Hematopoietic multipotent progenitor cell treated with erythropoietin and hydrocortisone succinate and interleukin-3 and kit ligand, for 4 days (in vitro differentiated cells): ENCODE measurements around the gene R3HCC1L.
"Not testable (repeated sequence)": the region's sequence is repeated elsewhere in the genome, so short reads cannot be mapped to it uniquely, and the experiment has no call there.

ENCODE experiments used
- DNase-seq: peaks from one replicate; pipeline ENCODE4 v3.0.0-alpha.2; 2015

Gene R3HCC1L

DNA sequence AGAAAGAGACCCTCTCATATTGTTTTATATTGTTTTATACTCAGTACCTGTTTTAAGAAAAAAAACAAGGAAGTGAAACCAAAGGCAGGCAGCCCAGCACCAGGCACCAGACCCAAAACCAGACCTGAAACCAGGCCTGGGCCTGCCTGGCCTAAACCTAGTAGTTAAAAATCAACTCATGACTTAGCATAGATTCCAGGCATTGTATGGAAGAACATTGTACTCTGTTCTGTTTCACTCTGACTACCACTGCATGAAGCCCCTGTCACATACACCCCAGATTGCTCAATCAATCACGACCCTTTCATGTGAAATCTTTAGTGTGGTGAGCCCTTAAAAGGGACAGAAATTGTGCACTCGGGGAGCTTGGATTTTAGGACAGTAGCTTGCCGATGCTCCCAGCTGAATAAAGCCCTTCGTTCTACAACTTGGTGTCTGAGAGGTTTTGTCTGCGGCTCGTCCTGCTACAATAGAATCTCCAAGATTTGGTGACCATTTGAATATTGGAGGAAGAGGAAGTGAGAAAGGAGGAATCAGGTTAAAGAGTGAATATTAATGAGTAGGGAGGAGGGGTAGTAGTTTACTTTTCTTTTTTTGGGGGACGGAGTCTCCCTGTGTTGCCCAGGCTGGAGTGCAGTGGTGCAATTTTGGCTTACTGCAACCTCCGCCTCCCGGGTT lies 1.2 kb upstream of the R3HCC1L start:
- DNase-seq, result not testable (repeated sequence)

DNA sequence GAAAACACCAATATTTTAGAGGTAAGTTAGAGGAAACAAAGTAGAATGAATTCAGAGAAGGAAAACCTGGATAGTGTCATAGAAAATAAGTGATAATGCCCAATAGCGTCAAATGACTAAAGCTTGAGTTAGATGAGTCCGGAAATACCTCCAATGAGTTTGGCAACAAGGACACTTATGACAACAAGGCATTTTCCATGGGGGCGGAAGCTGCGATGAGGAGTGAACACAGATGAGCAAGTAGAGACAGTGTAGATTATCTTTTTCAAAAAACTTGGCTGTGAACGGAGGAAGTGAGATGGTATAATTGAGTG lies 383 bp upstream of the R3HCC1L start:
- DNase-seq, result no peak

DNA sequence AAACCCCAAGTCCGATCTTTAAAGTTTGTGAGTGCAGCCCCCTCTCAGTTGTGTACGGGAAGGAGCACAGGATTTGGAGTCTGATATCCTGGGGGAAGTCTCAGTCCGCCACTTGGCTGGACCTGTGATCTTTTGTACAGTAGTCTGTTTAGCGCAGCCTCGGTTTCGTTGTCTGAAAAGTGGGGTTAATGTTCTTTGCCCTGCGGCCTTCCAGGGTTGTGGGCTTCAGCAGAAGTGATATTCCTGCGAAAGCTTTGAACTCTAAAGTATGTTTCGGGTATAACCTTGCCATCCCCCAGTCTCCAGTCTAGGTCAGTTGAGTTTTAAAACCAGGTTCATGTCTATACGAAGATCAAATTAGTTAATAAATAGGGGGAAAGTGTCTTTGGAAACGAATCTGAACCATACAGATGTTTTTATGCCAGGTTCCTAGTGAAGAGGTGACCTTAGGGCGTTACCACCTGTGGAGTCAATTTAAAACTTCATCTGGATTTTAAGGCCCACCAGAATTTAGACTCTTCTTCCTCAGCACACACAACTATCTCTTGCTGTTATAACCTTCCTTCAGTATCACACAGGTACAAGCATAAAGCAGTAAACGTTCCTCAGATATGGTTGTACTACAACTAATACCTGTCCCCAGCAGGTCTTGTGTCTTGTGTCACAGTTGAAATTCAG lies 904 bp downstream of the R3HCC1L start:
- no peak for DNase-seq

DNA sequence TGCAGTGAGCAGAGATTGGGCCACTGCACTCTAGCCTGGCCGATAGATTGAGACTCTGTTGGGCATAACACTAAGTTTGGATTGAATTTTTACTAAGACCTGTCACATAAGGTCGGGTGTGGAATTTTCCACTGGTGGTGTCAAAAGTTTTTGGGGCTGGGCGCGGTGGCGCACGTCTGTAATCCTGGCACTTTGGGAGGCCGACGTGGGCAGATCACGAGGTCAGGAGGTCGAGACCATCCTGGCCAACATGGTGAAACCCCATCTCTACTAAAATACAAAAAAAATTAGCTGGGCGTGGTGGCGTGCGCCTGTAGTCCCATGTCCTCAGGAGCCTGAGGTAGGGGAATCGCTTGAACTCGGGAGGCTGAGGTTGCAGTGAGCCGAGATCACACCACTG lies 2.3 kb downstream of the R3HCC1L start:
- not testable (repeated sequence) for DNase-seq

DNA sequence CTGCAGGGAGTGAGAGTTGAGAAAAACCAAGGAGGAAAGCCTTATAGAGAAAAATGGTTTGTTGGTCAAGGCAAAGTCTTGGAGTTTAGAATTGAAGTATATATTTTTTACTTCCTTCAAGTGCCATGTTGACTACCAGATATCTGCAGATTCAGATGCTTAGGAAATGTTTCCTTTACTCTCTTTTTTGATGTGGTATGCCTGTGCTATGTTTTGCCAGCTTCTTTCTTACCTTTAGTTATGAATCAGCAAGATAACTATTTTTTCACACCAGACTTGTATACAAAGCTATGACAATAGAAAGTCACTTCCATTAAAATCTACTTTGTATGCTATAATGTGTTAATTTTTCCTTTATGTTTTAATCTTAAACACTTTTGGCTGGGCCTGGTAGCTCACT lies 3.6 kb downstream of the R3HCC1L start:
- no peak for DNase-seq

DNA sequence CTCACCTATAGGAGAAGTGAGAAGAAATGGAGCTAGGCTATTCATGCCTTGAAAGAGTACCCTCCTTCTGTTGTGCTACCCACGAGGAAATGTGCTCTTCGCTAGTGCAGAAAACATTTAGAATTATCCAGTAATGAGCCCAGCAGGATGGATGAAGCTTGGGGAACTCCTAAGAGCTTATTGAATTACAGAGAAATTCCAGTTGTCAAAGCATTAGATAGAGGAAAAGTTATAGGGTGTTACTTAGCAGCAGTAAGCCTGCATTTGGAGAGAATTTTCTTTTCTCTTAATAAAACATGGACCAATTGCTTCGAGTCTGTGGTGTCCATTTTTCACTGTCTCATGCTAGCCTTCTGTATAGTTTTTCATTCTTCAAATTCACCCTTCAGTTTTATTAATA lies 5.0 kb downstream of the R3HCC1L start:
- no peak for DNase-seq

DNA sequence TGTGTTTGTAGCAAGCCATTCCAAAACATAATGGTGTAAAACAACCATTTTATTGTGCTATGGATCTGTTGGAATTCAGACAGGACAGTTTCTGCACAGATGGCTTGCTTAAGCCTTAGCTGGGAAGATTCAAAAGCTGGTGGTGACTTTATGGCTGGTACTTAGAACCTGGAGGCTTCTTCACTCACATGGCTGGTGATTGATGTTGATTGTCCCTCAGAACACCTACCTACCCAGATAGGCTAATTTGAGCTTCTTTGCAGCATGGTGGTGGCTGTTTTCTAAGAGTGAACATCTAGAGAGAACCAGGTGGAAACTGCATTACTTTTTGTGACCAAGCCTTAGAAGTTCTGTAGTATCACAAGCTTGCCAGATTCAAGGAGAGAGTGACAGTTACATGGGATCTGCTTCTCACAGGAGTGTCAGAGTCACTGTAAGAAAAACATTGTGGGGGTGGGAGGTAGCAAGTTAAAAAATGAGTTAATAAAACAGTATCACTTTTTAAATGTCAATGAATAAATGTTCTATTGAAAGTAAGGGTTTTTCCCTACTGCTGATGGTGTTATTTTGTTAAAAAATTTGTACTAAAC lies 7.1 kb downstream of the R3HCC1L start:
- peak; percentile 5 for DNase-seq

DNA sequence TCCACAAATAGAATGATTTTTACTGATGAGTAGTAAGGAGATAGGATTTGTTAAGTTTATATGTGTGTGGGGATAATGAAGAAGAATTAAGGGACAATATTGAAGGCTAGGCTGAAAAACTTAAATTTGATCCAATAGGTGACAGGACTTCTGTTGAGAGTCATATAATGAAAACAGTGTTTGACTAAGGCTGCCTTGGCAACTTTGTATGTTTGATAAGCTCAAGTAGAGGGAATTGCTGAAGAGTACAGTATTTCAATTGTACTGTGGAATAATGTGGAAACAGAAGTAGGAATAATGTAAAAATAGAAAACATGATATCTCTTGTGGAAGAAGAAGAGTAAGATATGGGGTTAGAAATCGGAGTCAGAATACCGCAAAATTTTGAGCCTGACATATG lies 10.5 kb downstream of the R3HCC1L start:
- no peak for DNase-seq

DNA sequence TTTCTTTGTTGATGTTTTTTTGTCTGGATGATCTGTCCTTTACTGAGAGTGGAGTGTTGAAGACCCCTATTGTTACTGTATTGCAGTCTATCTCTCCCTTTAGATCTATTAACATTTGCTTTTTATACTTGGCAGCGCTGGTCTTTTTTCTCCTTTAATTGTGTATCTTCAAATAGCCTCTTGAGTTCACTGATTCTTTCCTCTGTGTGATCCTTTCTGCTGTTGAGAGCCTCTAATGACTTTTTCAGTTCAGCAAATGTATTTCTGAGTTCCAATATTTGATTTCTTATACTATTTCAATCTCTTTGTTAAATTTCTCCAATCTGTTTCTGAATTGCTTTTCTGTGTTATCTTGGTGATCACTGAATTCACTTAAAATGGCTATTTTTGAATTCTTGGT lies 15.4 kb downstream of the R3HCC1L start:
- no peak for DNase-seq

DNA sequence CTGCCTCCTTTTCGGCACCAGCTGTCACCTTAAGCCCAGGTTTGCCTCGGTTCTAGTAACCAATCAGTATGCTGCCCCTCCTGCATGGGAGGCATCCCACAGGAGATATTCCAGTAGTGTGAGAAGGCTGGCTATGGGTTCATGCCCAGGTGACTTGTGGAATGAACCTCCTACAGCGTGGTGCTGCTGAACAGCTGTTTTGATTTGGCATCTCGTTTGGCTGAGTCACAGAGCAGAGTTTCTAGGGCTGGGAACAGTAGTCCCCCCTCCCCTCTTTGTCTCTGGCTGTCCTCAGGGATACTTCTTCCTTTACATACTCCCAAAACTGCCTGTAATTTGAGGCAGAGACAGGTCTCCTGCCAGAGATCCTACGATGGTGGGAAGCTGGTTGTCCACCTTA lies 16.1 kb downstream of the R3HCC1L start:
- no peak for DNase-seq

DNA sequence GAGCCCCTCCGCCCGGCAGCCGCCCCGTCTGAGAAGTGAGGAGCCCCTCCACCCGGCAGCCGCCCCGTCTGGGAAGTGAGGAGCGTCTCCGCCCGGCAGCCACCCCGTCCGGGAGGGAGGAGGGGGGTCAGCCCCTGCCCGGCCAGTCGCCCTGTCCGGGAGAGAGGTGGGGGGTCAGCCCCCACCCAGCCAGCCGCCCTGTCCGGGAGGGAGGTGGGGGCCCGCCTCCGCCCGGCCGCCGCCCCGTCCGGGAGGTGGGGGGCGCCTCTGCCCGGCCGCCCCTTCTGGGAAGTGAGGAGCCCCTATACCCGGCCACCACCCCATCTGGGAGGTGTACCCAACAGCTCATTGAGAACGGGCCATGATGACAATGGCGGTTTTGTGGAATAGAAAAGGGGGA lies 18.3 kb downstream of the R3HCC1L start:
- not testable (repeated sequence) for DNase-seq

DNA sequence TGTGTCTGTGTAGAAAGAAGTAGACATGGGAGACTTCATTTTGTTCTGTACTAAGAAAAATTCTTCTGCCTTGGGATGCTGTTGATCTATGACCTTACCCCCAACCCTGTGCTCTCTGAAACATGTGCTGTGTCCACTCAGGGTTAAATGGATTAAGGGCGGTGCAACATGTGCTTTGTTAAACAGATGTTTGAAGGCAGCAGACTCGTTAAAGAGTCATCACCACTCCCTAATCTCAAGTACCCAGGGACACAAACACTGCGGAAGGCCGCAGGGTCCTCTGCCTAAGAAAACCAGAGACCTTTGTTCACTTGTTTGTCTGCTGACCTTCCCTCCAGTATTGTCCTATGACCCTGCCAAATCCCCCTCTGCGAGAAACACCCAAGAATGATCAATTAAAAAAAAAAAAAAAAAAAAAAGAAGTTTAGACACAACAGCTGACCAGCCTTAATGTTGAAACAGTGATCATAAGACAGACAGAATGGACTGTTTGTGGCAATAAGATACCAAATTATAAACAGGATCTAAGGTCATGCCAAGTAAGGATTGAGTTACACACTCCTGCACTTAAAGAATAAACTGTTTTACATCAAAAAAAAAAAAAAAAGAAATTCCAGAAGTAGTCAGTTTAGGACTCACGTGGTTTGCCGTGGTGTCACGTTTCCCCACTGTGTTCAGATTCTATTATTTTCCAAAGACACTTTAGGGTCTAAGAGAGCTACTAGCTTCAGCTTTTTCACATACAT lies 18.9 kb downstream of the R3HCC1L start:
- peak; percentile 21 for DNase-seq

DNA sequence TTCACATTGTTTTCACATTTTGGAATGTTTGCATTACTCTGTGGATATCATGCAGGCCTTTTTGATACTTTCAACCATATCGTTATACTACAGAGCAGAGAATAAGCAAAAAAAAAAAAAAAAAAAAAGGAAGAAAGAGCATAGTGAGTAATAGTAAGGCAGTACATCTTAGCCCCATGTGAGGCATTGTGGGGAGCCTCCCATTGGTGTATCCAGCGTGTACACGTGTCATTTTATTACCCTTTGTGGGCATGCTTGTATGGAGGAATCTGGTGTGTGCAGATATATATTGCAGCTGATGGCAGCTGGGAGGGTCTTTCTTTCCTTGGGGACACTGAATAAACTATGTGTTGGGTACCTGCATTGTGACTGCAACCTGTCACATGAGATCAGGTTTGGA lies 19.6 kb downstream of the R3HCC1L start:
- DNase-seq, result peak; percentile 9

DNA sequence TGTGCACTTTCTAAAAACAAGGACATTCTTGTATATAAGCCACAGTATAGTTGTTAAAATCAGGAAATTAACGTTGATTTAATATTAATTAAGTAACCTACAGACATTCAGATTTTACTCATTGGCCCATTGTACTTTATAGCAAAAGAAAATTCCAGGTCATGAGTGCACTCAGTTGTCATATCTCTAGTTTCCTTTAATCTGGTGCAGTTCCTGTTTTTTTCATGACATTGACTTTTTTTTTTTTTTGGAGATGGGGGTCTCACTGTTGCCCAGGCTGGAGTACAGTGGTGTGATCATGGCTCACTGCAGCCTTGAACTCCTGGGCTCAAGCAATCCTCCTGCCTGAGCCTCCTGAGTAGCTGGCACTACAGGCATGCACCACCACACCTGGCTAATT lies 24.1 kb downstream of the R3HCC1L start:
- DNase-seq, result no peak

DNA sequence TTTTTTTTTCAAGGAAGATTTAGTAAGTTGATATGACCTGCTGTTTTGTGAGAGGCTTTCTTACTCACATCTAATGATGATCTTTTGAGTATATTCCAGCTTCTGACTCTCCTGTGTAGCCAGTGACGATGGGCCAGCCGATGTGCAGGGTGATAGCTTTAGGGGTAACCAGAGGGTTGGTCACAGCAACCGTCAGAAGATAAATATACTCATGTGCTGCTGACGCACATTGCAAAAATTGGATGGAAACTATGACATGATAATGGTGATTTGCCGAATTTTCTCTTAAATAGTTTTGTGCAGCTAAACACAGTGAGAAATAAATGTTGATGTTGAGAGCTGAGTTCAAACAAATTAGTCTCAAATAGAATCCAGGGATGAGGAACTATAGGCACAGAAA lies 29.5 kb downstream of the R3HCC1L start:
- no peak for DNase-seq

DNA sequence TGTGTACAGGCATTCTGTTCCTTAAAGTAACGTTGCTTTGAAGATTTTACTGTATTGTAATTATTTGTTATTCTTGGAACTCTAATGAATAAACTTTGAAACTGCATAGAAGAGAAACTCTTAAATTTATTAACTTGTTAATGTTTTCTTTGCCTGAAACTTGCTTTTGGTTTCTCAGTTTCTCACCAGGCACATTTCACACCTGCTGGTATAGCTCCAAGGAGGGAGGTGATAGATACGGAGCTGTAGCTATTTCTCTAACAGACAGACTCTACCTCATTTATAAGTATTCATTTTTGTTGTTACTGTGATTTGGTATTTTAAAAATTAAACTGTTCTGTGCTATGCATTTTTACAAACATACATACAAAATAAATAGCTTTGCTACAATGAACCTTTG lies 32.7 kb downstream of the R3HCC1L start:
- no peak for DNase-seq

DNA sequence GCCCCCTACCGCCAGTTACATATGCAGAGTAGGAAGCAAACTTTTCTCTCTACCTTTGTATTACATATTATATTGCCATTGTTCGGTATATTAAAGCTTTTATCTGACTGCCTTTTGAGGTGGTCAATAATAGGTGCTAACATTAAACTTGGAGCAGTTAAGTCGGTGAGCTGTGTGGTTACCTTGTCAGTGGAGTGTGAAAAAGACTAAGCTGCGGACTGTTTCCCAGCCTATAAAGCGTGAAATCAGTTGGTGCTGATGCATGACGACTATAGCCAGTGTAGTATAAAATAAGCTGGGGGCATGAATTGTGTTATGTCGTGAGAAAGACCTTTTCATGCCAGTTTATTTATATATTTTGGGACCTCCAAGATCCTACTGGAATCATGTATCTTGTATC lies 33.7 kb downstream of the R3HCC1L start:
- DNase-seq, result no peak

DNA sequence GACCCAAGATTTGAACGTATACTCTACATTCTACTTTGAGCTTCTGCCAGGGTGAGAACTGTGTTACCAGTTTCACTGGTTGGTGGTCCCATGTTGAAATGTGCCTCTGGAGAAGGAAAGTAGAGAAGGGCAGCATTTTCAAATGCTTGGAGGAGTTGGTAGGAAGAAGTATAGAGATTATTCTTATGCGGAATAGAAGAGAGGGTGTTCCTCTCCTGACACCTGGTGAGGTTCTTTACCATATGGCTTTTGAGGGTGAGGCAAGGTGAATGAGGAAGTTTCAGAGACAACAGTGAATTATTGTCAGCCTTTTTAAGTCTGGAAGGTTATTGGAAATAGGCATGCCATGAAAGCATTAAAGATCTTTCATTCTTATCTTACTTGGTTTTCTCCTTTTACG lies 34.3 kb downstream of the R3HCC1L start:
- no peak for DNase-seq

DNA sequence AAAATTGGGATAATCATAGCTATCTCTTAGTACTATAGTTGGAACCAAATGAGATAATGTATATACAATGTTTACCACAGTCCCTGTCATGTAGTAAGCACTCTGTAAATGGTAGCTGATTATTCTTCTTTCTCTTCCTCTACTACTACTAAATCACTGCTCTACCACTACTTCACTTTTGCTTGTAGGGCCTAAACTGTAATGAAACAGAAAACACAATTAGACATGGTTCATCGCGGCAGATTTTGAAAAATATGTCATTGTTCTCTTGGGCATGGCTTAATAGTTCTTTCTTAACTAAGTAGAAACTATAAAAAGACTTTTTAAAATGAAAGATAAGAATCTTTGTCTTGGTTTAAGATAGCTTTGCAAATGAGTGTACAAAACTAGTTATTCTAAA lies 34.9 kb downstream of the R3HCC1L start:
- no peak for DNase-seq

DNA sequence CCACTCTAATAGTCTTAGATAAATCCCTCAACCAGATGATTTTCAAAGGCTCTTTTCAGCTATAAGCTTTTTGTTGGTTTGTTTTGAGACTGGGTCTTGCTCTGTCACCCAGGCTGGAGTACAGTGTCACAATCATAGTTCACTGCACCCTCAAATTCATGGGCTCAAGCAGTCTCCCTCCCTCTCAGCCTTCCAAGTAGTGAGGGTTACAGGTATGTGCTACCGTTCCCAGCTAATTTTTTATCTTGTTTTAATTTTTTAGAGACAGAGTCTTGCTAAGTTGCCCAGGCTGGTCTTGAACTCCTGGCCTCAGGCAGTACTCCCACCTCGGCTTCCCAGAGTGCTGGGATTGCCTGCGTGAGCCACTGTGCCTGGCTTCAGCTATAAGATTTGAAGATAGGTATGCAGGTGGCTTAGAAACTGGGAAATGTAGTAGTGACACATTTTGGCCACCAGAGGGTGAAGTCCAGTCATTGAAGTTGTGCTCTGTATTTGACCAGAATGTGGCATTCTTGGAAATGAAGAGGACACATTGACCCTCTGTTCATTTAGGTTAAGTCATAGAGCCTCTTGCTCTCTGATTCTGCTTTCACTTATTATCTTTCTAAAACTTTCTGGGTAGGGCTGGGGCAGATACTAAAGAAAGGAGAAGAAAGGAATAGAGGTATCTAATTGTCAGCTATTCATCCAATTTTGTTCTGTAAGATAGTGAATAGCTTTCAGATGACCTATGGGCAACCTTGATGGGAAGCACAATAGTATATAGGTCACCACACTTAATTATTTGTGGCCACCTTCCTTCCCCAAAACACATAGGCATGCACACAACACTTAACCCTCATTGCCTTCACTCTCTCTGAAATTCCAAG lies 36.0 kb downstream of the R3HCC1L start:
- peak; percentile 67 for DNase-seq

DNA sequence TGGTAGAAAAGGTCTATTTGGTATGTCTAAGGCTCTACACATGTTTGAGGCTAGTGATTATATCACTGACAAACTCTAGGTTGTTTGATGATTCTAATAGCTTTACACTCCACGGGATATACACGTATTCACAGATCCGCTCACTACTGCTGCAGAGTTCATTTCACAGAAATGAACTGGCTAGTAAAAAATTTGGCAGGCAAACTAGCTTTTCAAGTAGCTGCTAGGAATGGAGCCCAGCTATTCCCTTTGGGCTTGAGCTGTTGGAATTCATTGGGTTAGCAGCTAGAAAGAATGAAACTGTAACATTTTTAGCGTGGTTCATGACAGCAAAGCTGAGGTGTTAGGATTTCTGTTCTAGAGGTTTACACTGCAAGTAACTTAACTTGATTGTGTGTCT lies 37.6 kb downstream of the R3HCC1L start:
- no peak for DNase-seq

DNA sequence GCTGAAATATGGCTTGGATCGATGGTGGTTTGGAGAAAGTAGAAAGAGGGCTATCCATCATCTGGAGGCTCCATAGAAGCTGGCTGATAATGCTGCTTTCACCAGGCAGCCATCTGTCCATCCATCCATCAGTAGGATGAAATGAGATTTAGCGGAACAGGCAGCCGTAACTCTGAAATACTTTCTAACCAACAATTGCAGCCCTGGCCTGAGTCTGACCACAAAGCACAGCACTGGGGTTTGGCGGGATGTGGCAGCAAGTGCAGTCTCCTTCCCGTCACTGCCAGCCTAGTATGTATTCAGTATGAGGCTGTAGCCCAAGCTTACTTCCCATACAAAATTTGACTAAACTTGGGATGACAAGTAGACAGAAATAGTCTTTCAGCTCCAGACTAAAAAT lies 38.0 kb downstream of the R3HCC1L start:
- DNase-seq, result no peak

DNA sequence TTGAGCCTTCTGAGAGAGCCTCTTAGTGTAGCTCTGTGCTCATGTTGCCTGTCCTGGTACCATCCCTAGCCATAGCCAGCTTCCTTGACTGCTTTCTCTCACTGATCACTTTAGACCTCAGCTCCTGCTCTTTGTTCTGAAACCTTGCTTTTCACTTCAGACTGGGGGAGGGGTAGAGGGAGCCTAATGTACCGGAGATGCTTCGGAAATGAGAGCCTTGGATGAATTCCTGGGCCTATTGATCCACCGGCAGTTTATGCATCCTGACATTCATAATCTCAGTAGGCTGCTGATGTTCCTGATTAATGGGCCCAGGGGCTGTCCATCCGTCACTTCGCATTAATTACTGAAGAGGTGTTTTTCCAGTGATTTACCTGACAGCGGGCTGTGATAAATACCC lies 38.8 kb downstream of the R3HCC1L start:
- no peak for DNase-seq
